Mucosa of rectum (tissue), 2 donors: ENCODE measurements around the gene UBL4B.

Experiments
- H3K27ac ChIP-seq, 2 donors: one replicate each; pipeline ENCODE4 v1.7.0; 2013; ENCODE audit warnings: inconsistent platforms in 2 of 2, low read depth in 2 of 2, low read length in 2 of 2
- H3K27me3 ChIP-seq, 2 donors: one replicate each; pipeline ENCODE4 v1.7.0; 2013; ENCODE audit warnings: low read length in 2 of 2; ENCODE audit not compliant: control insufficient read depth in 2 of 2, insufficient read depth in 2 of 2
- H3K36me3 ChIP-seq, 2 donors: one replicate each; pipeline ENCODE4 v1.7.0; 2013; ENCODE audit warnings: low read length in 2 of 2; ENCODE audit not compliant: control insufficient read depth in 2 of 2, insufficient read depth in 2 of 2
- H3K4me1 ChIP-seq, 2 donors: one replicate each; pipeline ENCODE4 v1.7.0; 2013; ENCODE audit warnings: low read length in 2 of 2, mild to moderate bottlenecking in 1 of 2; ENCODE audit not compliant: control insufficient read depth in 2 of 2, insufficient read depth in 2 of 2
- H3K4me3 ChIP-seq, 2 donors: one replicate each; pipeline ENCODE4 v1.7.0; 2013; ENCODE audit warnings: low read length in 2 of 2
- H3K9ac ChIP-seq, 2 donors: one replicate each; pipeline ENCODE4 v1.7.0; 2013; ENCODE audit warnings: low read length in 2 of 2, low read depth in 1 of 2, mild to moderate bottlenecking in 1 of 2
- H3K9me3 ChIP-seq, 2 donors: one replicate each; pipeline ENCODE4 v1.7.0; 2013; ENCODE audit warnings: low read length in 2 of 2; ENCODE audit not compliant: control insufficient read depth in 2 of 2
- donor health status: healthy.
- donor health status: Normal muscosa, but diverticular disease.

The UBL4B gene

DNA sequence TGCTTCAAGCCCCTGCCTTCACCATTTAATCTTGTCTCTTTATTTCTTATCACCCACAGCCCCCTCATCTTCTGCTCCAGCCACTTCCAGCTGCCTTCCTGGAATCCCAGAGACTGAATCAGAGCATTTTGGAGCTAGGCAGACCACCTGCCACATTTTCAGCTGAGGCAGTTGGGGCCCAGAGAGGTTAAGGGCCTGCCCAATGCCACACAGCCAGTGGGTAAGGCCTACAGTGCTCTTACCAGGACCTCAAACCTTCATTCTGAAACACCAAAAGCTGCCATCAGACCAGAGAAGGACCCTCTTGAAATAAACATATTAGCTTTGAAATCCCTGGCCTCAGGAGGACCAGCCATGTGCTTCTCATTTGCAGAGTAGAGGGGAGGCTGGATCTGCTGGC is 20.4 kb downstream of the UBL4B start:
- Histone ChIP-seq H3K9ac (no peak overlapping the region), H3K4me1 (no peaks in the 10 kb centered on the region), H3K4me3 (no peak overlapping the region), H3K9me3 (no peaks in the 10 kb centered on the region), H3K27ac (no peak overlapping the region), H3K36me3 (no peaks in the 10 kb centered on the region), H3K27me3 (peaks cover 24 to 27% of the 10 kb centered on the region in 2 donors)

DNA sequence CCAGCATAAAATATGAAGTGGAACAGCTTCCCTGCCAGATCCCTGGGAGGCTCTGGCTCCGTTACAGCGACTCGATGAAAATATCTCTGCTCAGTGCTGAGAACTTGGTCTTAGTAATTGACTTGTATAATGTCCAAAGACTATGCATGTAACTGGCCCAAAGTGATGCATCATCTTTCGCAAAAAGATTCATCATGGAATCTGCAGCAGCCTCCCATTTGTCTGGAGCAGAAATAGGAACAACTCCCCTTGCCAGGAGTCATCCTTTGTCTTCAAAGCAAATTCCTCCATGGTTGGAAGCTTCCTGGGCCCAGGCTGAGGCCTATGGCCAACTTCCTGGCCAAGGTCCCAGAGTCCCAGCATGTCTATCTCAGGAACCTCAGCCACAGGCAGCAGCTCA is 21.2 kb downstream of the UBL4B start:
- no peak overlapping the region for H3K27ac ChIP-seq
- no peak overlapping the region for H3K9ac ChIP-seq
- H3K27me3 ChIP-seq = peaks cover 28% of the 10 kb centered on the region in 2 donors

GRCh38 chr1:110134050-110134595 is 21.9 kb downstream of the UBL4B start:
- H3K36me3 ChIP-seq = no peaks in the 10 kb centered on the region
- H3K4me3 ChIP-seq = no peak overlapping the region
- no peak overlapping the region for H3K27ac ChIP-seq
- H3K4me1 ChIP-seq = no peaks in the 10 kb centered on the region
- H3K27me3 ChIP-seq = peaks cover 28% of the 10 kb centered on the region in 2 donors
- no peak overlapping the region for H3K9ac ChIP-seq
- H3K9me3 ChIP-seq = no peaks in the 10 kb centered on the region

More for the DNA sequence above, 21.2 kb downstream of the UBL4B start:
- Histone ChIP-seq H3K9me3 (no peaks in the 10 kb centered on the region), H3K4me3 (no peak overlapping the region), H3K36me3 (no peaks in the 10 kb centered on the region), H3K4me1 (no peaks in the 10 kb centered on the region)

DNA sequence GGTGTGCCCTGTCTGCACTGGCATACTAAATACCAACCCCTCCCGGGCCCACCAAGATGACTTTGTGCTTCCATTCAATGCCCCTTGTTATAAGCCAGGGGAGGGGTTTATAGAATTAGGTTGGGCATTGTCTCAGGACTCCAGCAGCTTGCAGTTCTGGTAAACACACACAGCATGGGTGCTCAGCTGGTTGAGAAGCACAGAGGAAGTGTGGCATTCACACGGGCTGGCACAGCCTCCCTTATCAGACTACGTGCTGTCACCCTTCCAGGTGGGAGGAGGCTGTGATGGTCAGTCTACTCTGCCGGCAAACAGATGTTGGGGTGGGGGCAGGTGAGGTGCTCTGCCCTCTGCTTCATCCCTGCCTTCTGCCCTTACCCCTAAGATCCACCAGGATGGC is 23.0 kb downstream of the UBL4B start:
- Histone ChIP-seq H3K9me3 (no peaks in the 10 kb centered on the region), H3K4me1 (no peaks in the 10 kb centered on the region), H3K9ac (no peak overlapping the region), H3K27ac (no peak overlapping the region), H3K4me3 (no peak overlapping the region), H3K36me3 (no peaks in the 10 kb centered on the region), H3K27me3 (peaks cover 20 to 23% of the 10 kb centered on the region in 2 donors)

GRCh38 chr1:110135666-110136065 is 23.4 kb downstream of the UBL4B start:
- no peaks in the 10 kb centered on the region for H3K9me3 ChIP-seq
- no peak overlapping the region for H3K4me3 ChIP-seq
- no peak overlapping the region for H3K9ac ChIP-seq
- H3K36me3 ChIP-seq = no peaks in the 10 kb centered on the region
- no peaks in the 10 kb centered on the region for H3K4me1 ChIP-seq
- no peak overlapping the region for H3K27ac ChIP-seq
- peaks cover 20 to 22% of the 10 kb centered on the region in 2 donors for H3K27me3 ChIP-seq

- H3K27me3 ChIP-seq = peaks cover 18% of the 10 kb centered on the region in 2 donors
- H3K4me1 ChIP-seq = no peaks in the 10 kb centered on the region
- no peak overlapping the region for H3K27ac ChIP-seq
Measured at GRCh38 chr1:110136911-110137310, 24.7 kb downstream of the UBL4B start.

DNA sequence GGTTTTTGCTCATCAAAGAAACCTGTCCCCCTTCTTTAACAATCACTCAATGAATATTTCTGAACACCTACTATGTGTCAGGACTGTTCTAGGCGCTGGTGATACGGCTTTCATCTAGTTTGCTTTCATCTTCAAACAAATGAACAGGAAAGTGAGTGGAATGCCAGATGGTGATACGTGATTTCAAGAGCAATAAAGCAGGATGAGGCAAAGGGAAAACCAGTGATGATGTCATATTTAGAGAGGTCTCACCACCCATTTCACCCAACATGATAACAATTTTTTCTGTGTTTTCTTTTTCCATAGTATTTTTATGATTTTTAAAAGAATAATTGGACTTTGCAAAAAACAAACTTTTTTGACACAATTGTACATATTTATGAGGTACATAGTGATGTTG is 26.7 kb downstream of the UBL4B start:
- Histone ChIP-seq H3K27me3 (peaks cover 25 to 30% of the 10 kb centered on the region in 2 donors), H3K4me3 (no peak overlapping the region), H3K4me1 (no peaks in the 10 kb centered on the region), H3K9ac (no peak overlapping the region), H3K36me3 (no peaks in the 10 kb centered on the region), H3K27ac (no peak overlapping the region), H3K9me3 (no peaks in the 10 kb centered on the region)

More at GRCh38 chr1:110136911-110137310, 24.7 kb downstream of the UBL4B start:
- H3K4me3 ChIP-seq = no peak overlapping the region
- H3K9ac ChIP-seq = no peak overlapping the region
- no peaks in the 10 kb centered on the region for H3K9me3 ChIP-seq
- H3K36me3 ChIP-seq = no peaks in the 10 kb centered on the region

DNA sequence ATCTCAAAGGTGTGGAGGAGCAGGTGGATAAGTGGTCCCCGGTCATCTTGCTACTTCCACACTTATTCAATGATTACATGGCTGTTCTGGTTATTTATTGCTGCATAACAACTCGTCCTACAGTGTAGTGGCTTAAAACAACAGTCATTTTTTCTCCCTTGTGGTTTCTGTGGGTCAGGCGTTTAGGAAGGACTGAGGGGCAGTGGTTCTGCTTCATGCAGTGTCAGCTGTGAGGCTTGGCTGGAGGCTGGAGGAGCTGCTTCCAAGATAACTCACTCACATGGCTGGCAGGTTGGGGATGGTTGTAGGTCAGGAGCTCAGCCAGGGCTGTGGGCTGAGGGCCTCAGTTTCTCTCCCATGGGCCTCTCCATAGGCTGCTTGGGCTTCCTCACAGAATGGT is 32.1 kb downstream of the UBL4B start:
- no peaks in the 10 kb centered on the region for H3K36me3 ChIP-seq
- no peaks in the 10 kb centered on the region for H3K9me3 ChIP-seq
- H3K4me3 ChIP-seq = no peak overlapping the region
- H3K27ac ChIP-seq = no peak overlapping the region
- no peak overlapping the region for H3K9ac ChIP-seq
- peaks cover 38 to 45% of the 10 kb centered on the region in 2 donors for H3K27me3 ChIP-seq
- H3K4me1 ChIP-seq = no peaks in the 10 kb centered on the region

- Histone ChIP-seq H3K4me1 (no peaks in the 10 kb centered on the region), H3K9me3 (no peaks in the 10 kb centered on the region), H3K4me3 (no peak overlapping the region), H3K27me3 (peaks cover 40 to 46% of the 10 kb centered on the region in 2 donors), H3K36me3 (no peaks in the 10 kb centered on the region), H3K9ac (no peak overlapping the region), H3K27ac (no peak overlapping the region)
Measured at GRCh38 chr1:110148961-110149360, 36.7 kb downstream of the UBL4B start.

- H3K9ac ChIP-seq = no peak within 1 kb of the TSS
- H3K36me3 ChIP-seq = no peaks in the 10 kb centered on the region
- H3K27ac ChIP-seq = no peak within 1 kb of the TSS
- no peaks in the 10 kb centered on the region for H3K9me3 ChIP-seq
- peaks cover 40 to 49% of the 10 kb centered on the region in 2 donors for H3K27me3 ChIP-seq
- H3K4me3 ChIP-seq = no peak within 1 kb of the TSS
- H3K4me1 ChIP-seq = no peaks in the 10 kb centered on the region
Measured at GRCh38 chr1:110150330-110151174, 38.3 kb downstream of the UBL4B start, which contains the start of gene SLC6A17. Gene SLC6A17 (plus strand): TSS chr1:110150494. CDS start chr1:110166930, 16,436 bp downstream.
